Endodermal cell (in vitro differentiated cells): Measurements from ENCODE around the gene TRAPPC3L. TPM values are rescaled to one million over a fixed set of nuclear protein-coding genes. Genes with fewer than 3 reads are reported as not detected.

Experiments used
- DNase-seq: peaks from one replicate; pipeline ENCODE4 v3.0.0-alpha.2; 2017
- H3K27ac ChIP-seq: 2 replicates; pipeline ENCODE4 v1.5.1; 2013; ENCODE audit warnings: mild to moderate bottlenecking, low read depth, low read length, moderate library complexity
- H3K27me3 ChIP-seq: 2 replicates; pipeline ENCODE4 v1.6.1; 2013; ENCODE audit warnings: mild to moderate bottlenecking, low read length, moderate library complexity; ENCODE audit not compliant: insufficient read depth, control insufficient read depth, poor library complexity, severe bottlenecking
- H3K36me3 ChIP-seq: 2 replicates; pipeline ENCODE4 v1.7.0; 2013; ENCODE audit warnings: mild to moderate bottlenecking, low read length, moderate library complexity; ENCODE audit not compliant: control insufficient read depth, insufficient read depth
- H3K4me1 ChIP-seq: one replicate; pipeline ENCODE4 v1.7.0; 2013; ENCODE audit warnings: low read length; ENCODE audit not compliant: control insufficient read depth, insufficient read depth
- H3K4me3 ChIP-seq: 2 replicates; pipeline ENCODE4 v1.5.1; 2013; ENCODE audit warnings: mild to moderate bottlenecking, low read length, moderate library complexity
- H3K9ac ChIP-seq: 2 replicates; pipeline ENCODE4 v1.6.1; 2013; ENCODE audit warnings: mild to moderate bottlenecking, low read length, moderate library complexity; ENCODE audit not compliant: poor library complexity, severe bottlenecking; ENCODE audit errors: extremely low read depth
- H3K9me3 ChIP-seq: 2 replicates; pipeline ENCODE4 v1.6.1; 2013; ENCODE audit warnings: mild to moderate bottlenecking, low read length, moderate library complexity; ENCODE audit not compliant: control insufficient read depth
- H3K27ac Mint-ChIP-seq: 2 replicates; pipeline ENCODE4 v1.8.0; 2020; ENCODE audit warnings: mixed read lengths
- H3K27me3 Mint-ChIP-seq: 2 replicates; pipeline ENCODE4 v1.8.0; 2021; ENCODE audit warnings: mild to moderate bottlenecking, mixed read lengths; ENCODE audit not compliant: insufficient read depth
- H3K36me3 Mint-ChIP-seq: 2 replicates; pipeline ENCODE4 v1.8.0; 2020; ENCODE audit warnings: low read depth, mixed read lengths
- H3K4me1 Mint-ChIP-seq: 2 replicates; pipeline ENCODE4 v1.8.0; 2020; ENCODE audit warnings: mixed read lengths
- H3K4me3 Mint-ChIP-seq: 2 replicates; pipeline ENCODE4 v1.8.0; 2020; ENCODE audit warnings: mild to moderate bottlenecking, moderate library complexity, mixed read lengths
- H3K9me3 Mint-ChIP-seq: 2 replicates; pipeline ENCODE4 v1.8.0; 2020; ENCODE audit warnings: mild to moderate bottlenecking, mixed read lengths
- WGBS, 2 experiments: methylation state at CpG; one replicate each; pipeline versions ENCODE4 v1.1.5 to v1.1.7; 2013; ENCODE audit warnings: missing lambda C conversion rate in 2 of 2, mixed read lengths in 1 of 2; ENCODE audit not compliant: insufficient coverage in 1 of 2, insufficient read length in 1 of 2; 5-methylcytosine and 5-hydroxymethylcytosine counted together
- total RNA-seq, 2 donors: library from RNA; stranded (reverse); fragmentation: NEBNext Ultra II Directional in 1 of 2; extraction: Animal tissue kit (Norgen Biotek cat#: 25700) in 1 of 2; gene quantifications; 2 replicates in 1 of 2; 3 replicates in 1 of 2; pipeline ENCODE4 v1.2.1, GENCODE V29; 2021
- TF ChIP-seq, protein P1 (sequence below): fragments of 200-600 bp; sonication (generic); conservative IDR thresholded peaks from 2 replicates; pipeline ENCODE4 v1.5.0; 2021; ENCODE audit warnings: antibody characterized with exemption, mild to moderate bottlenecking

The TRAPPC3L gene
- total RNA-seq, 2 donors from 2014 or later, result not detected

DNA sequence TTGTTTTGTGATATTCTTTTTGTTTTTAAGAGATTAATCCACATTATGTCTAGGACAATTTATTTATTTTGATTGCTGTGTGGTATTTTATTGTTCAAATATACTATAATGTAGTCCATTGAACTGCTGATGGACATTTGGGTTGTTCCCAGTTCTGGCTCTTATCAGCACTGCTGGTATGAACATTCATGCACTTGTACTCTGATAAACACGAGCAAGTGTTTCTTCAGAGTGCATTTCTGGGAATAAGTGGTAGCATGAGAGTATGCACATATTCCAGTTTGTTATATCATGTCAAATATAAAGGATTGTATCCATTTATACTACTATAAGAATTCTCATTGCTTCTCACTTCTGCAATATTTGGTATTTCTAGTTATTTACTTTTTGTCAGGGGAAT, 77.2 kb downstream of the TRAPPC3L start:
- TF ChIP-seq, protein P1, sequence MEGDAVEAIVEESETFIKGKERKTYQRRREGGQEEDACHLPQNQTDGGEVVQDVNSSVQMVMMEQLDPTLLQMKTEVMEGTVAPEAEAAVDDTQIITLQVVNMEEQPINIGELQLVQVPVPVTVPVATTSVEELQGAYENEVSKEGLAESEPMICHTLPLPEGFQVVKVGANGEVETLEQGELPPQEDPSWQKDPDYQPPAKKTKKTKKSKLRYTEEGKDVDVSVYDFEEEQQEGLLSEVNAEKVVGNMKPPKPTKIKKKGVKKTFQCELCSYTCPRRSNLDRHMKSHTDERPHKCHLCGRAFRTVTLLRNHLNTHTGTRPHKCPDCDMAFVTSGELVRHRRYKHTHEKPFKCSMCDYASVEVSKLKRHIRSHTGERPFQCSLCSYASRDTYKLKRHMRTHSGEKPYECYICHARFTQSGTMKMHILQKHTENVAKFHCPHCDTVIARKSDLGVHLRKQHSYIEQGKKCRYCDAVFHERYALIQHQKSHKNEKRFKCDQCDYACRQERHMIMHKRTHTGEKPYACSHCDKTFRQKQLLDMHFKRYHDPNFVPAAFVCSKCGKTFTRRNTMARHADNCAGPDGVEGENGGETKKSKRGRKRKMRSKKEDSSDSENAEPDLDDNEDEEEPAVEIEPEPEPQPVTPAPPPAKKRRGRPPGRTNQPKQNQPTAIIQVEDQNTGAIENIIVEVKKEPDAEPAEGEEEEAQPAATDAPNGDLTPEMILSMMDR, result no peak
- Mint-ChIP-seq H3K9me3 (no peaks in the 10 kb centered on the region), H3K4me3 (no peak overlapping the region), H3K27ac (no peak overlapping the region), H3K36me3 (no peaks in the 10 kb centered on the region), H3K4me1 (peaks cover 9% of the 10 kb centered on the region), H3K27me3 (peaks cover 9% of the 10 kb centered on the region)
- H3K27me3 ChIP-seq, result peaks cover 7% of the 10 kb centered on the region
- H3K4me1 ChIP-seq, result no peaks in the 10 kb centered on the region
- no peak overlapping the region for H3K27ac ChIP-seq
- DNase-seq, result no peak
- H3K4me3 ChIP-seq, result no peak overlapping the region
- 92% methylated on average over 1 of the region's 1 CpG; no CpG with 5 or more reads in 1 of the 2 experiments for WGBS, 2 experiments
- H3K9me3 ChIP-seq, result no peaks in the 10 kb centered on the region
- no peak overlapping the region for H3K9ac ChIP-seq
- no peaks in the 10 kb centered on the region for H3K36me3 ChIP-seq

DNA sequence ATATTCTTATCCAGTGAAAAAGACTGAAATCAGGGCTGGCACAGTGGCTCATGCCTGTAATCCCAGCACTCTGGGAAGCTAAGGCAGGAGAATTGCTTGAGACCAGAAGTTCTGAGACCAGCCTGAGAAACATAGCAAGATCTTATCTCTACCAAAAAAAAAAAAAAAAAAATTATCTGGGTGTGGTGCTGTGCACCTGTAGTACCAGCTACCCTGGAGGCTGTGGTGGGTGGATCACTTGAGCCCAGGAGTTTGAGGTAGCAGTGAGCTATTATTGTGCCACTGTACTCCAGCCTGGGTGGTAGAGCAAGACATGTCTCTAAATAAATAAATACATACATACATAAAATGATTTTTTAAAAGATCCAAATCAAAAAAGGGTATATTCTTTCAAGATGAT, 78.0 kb downstream of the TRAPPC3L start:
- H3K4me1 ChIP-seq, result no peaks in the 10 kb centered on the region
- Mint-ChIP-seq H3K4me3 (no peak overlapping the region), H3K36me3 (no peaks in the 10 kb centered on the region), H3K27me3 (peaks cover 16% of the 10 kb centered on the region), H3K9me3 (no peaks in the 10 kb centered on the region), H3K4me1 (peaks cover 9% of the 10 kb centered on the region), H3K27ac (no peak overlapping the region)
- no peaks in the 10 kb centered on the region for H3K9me3 ChIP-seq
- no peak overlapping the region for H3K27ac ChIP-seq
- no peak overlapping the region for H3K4me3 ChIP-seq
- no peak for DNase-seq
- no peaks in the 10 kb centered on the region for H3K36me3 ChIP-seq
- no peak overlapping the region for H3K9ac ChIP-seq
- TF ChIP-seq, protein P1, result no peak
- H3K27me3 ChIP-seq, result peaks cover 15% of the 10 kb centered on the region

DNA sequence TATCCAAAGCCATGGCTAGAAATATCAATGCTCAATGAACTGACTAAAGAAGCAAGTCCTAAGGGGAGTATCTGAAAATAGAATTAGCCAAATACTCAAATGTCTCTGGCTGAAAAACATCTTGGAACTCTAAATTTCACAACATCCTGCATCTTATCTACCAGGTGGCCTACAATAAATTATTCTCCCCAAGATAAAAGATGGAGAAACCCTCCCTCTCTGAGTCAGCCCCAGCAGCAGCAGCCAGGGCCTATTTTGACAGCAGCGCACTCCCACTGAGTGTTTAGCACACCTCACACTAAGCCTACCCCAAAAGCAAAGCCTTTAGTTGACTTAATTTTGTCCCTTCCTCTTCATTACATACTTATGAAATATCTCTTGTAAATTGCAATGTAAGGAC, 78.4 kb downstream of the TRAPPC3L start:
- Histone ChIP-seq H3K27ac (no peak overlapping the region), H3K27me3 (peaks cover 19% of the 10 kb centered on the region), H3K36me3 (no peaks in the 10 kb centered on the region), H3K4me1 (no peaks in the 10 kb centered on the region), H3K4me3 (no peak overlapping the region), H3K9me3 (no peaks in the 10 kb centered on the region), H3K9ac (no peak overlapping the region)
- no peaks in the 10 kb centered on the region for H3K36me3 Mint-ChIP-seq
- H3K27ac Mint-ChIP-seq, result no peak overlapping the region
- 100% methylated on average over 1 of the region's 1 CpG; no CpG with 5 or more reads in 1 of the 2 experiments for WGBS, 2 experiments
- TF ChIP-seq, protein P1, result no peak
- no peak overlapping the region for H3K4me3 Mint-ChIP-seq
- no peaks in the 10 kb centered on the region for H3K9me3 Mint-ChIP-seq
- H3K27me3 Mint-ChIP-seq, result peaks cover 19% of the 10 kb centered on the region
- DNase-seq, result no peak
- H3K4me1 Mint-ChIP-seq, result peaks cover 9% of the 10 kb centered on the region
